Measurements from ENCODE around the gene KANSL1. TPM values are rescaled to one million over a fixed set of nuclear protein-coding genes. Genes with fewer than 3 reads are reported as not detected.

The KANSL1 gene
- total and polyA plus RNA-seq, 9 of the 15 experiments (the other 6 are each of a cell fraction or from before 2014, with no cell fraction given) = 3.6 to 55.4 (median 31.8) TPM

- no peak for TF ChIP-seq CREB3L1 (IDR thresholded peaks at IDR 0.05; ENCODE audit: borderline replicate concordance, low read depth)
- peak; percentile 42; the same call in 1 of the 2 replicates for TF ChIP-seq DEAF1 (CRISPR knock-in tag; IDR thresholded peaks at IDR 0.05)
- TF ChIP-seq ZNF707 (CRISPR knock-in tag; conservative IDR thresholded peaks at IDR 0.05) = no peak
- TF ChIP-seq RB1 (IDR thresholded peaks at IDR 0.05; ENCODE audit: low read depth) = peak; percentile 48; the same call in 1 of the 2 replicates
- peak; percentile 78 for TF ChIP-seq RAD21 (CRISPR knock-in tag; conservative IDR thresholded peaks at IDR 0.05 in 1 of 2, IDR thresholded peaks at IDR 0.05 in 1 of 2)
- TF ChIP-seq TAL1 (IDR thresholded peaks at IDR 0.05) = no peak
- peak; percentile 43 for TF ChIP-seq TEAD4 (IDR thresholded peaks at IDR 0.05; ENCODE audit: low read length)
- no peak for TF ChIP-seq TEAD4 (CRISPR knock-in tag; IDR thresholded peaks at IDR 0.05; ENCODE audit: borderline replicate concordance)
- no peak for TF ChIP-seq SREBF2 (CRISPR knock-in tag; IDR thresholded peaks at IDR 0.05)
- TF ChIP-seq ETV6 (IDR thresholded peaks at IDR 0.05; ENCODE audit: borderline replicate concordance in 1 of 2, low read depth in 2 of 2, low read length in 1 of 2) = 0 out of 4 replicates have a peak, but pooled peaks of 1 of the 2 experiments have one; percentile 21
- no peak for TF ChIP-seq ETV6 (CRISPR knock-in tag; IDR thresholded peaks at IDR 0.05; ENCODE audit: borderline replicate concordance)
- TF ChIP-seq ARID3A (IDR thresholded peaks at IDR 0.05; ENCODE audit: borderline replicate concordance, low read depth, low read length) = peak; percentile 82; the same call in 1 of the 2 replicates
- TF ChIP-seq ELF1 (tag; IDR thresholded peaks at IDR 0.05) = peak; percentile 60; the same call in 1 of the 2 replicates
- peak in 1 of 2 experiments; percentile 55; a peak in 2 of 4 replicates for TF ChIP-seq MAZ (CRISPR knock-in tag; conservative IDR thresholded peaks at IDR 0.05 in 1 of 2, IDR thresholded peaks at IDR 0.05 in 1 of 2)
- TF ChIP-seq, protein P1, sequence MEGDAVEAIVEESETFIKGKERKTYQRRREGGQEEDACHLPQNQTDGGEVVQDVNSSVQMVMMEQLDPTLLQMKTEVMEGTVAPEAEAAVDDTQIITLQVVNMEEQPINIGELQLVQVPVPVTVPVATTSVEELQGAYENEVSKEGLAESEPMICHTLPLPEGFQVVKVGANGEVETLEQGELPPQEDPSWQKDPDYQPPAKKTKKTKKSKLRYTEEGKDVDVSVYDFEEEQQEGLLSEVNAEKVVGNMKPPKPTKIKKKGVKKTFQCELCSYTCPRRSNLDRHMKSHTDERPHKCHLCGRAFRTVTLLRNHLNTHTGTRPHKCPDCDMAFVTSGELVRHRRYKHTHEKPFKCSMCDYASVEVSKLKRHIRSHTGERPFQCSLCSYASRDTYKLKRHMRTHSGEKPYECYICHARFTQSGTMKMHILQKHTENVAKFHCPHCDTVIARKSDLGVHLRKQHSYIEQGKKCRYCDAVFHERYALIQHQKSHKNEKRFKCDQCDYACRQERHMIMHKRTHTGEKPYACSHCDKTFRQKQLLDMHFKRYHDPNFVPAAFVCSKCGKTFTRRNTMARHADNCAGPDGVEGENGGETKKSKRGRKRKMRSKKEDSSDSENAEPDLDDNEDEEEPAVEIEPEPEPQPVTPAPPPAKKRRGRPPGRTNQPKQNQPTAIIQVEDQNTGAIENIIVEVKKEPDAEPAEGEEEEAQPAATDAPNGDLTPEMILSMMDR (IDR thresholded peaks at IDR 0.05 in 2 of 3, conservative IDR thresholded peaks at IDR 0.05 in 1 of 3; ENCODE audit: insufficient read depth in 2 of 3, low read depth in 1 of 3, low read length in 3 of 3) = peak; percentile 92 to 98 (median 98)
- TF ChIP-seq ZNF143 (CRISPR knock-in tag; IDR thresholded peaks at IDR 0.05) = no peak
- no peak for TF ChIP-seq HIVEP1 (CRISPR knock-in tag; IDR thresholded peaks at IDR 0.05)
- TF ChIP-seq, protein P2, sequence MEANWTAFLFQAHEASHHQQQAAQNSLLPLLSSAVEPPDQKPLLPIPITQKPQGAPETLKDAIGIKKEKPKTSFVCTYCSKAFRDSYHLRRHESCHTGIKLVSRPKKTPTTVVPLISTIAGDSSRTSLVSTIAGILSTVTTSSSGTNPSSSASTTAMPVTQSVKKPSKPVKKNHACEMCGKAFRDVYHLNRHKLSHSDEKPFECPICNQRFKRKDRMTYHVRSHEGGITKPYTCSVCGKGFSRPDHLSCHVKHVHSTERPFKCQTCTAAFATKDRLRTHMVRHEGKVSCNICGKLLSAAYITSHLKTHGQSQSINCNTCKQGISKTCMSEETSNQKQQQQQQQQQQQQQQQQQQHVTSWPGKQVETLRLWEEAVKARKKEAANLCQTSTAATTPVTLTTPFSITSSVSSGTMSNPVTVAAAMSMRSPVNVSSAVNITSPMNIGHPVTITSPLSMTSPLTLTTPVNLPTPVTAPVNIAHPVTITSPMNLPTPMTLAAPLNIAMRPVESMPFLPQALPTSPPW (CRISPR knock-in tag; IDR thresholded peaks at IDR 0.05) = 0 out of 2 replicates have a peak, but pooled peaks have one; percentile 16
Observed at GRCh38 chr17:46044286-46044928, 148.8 kb downstream of the KANSL1 start (continued).

Measured in K562 (cell line).